Measurements from ENCODE around the gene AOC3.
"Not testable (repeated sequence)": the region's sequence is repeated elsewhere in the genome, so short reads cannot be mapped to it uniquely, and the experiment has no call there.

Gene AOC3

DNA sequence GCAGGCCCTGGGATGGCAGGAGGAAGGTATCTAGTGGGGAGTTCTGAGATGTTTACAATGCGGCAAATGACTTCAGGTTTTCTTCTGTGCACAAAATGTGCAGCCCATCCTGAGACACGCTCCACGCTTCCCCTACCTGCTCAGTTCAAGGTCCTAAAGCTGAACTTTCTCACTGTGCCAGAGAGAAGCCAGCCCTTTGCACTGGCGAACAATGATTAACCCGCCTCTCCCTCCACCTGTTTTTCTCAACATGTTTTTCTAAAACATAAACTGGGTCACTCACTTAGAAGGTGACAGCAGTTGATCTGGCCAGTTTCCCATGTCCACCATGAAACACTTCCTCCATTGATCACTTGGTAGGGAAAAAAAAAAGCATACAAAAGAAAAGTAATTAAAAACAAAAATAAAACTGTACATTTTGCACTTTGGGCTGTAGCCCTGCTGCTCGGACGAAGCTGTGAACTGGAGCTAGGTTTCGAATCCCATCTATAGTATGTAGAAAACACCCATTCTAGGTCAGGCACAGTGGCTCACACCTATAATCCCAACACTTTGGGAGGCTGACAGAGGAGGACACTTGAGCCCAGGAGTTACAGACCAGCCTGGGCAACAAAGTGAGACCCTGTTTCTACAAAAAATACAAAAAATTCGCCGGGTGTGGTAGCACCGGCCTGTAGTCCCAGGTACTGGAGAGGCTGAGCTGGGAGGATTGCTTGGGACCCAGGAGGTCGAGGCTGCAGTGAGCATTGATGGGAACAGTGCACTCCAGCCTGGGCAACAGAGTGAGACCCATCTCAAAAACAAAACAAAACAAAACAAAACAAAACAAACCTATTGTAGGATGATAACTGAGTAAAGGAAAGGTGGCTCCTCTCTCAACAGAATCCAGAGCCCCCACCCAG lies 43.5 kb downstream of the AOC3 start:
- no peak for DNase-seq

- DNase-seq: no peak
Observed at GRCh38 chr17:42895185-42895555, 44.2 kb downstream of the AOC3 start.

- no peak for DNase-seq
Observed at GRCh38 chr17:42898147-42898811, 47.3 kb downstream of the AOC3 start.

GRCh38 chr17:42899981-42900380 lies 49.0 kb downstream of the AOC3 start:
- DNase-seq: not testable (repeated sequence)

GRCh38 chr17:42900460-42901331 lies 49.7 kb downstream of the AOC3 start, which contains the start of gene G6PC1:
Gene G6PC1, plus strand, starts transcription at chr17:42900799. Its CDS starts 78 bp downstream, at chr17:42900877.
- DNase-seq: no peak

GRCh38 chr17:42901535-42902229 lies 50.7 kb downstream of the AOC3 start:
- no peak for DNase-seq

- no peak for DNase-seq
Observed at GRCh38 chr17:42904110-42904469, 53.1 kb downstream of the AOC3 start.

DNA sequence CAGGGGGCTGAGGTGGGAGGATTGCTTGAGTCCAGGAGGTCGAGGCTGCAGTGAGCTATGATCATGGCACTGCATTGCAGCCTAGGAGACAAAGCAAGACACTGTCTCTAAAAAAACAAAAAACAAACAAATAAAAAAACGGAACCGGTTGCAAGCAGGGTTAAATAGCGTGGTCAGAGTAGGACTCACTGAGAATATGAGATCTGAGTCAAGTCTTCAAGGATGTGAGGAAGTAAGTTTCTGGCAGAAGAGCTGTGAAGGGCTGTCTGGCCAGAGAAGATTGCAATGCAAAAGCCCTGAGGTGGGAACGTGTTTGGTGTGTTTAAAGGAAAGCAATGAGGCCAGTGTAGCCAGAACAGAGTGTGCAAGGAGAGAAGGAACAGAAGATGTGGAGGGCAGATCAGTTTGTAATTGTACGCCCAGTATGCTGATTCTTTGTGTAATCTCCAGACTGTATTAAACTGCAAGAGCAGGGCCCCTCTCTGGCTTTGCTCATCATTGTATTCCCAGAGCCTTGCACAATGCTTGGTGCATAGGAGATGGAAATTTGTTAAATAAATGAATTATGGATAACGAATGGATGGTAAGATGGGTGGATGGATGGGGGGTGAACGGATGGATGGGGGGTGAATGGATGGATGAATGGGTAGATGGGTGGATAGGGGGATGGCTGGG lies 55.9 kb downstream of the AOC3 start:
- DNase-seq: no peak
